ENCODE results near the gene RAD51B.

Gene RAD51B

GRCh38 chr14:68643673-68644072 is 824.1 kb downstream of the RAD51B start:
- no peak for DNase-seq

GRCh38 chr14:68644101-68644500 is 824.5 kb downstream of the RAD51B start:
- no peak for DNase-seq
- in situ Hi-C loops (cut with MboI; ENCODE audit: low pct_unique_long_range_greater_than_20kb, low sequenced_read_pairs) = no loop called here

More at GRCh38 chr14:68643673-68644072, 824.1 kb downstream of the RAD51B start:
- in situ Hi-C loops (cut with MboI; ENCODE audit: low pct_unique_long_range_greater_than_20kb, low sequenced_read_pairs) = no loop called here

GRCh38 chr14:68645371-68645770 is 825.8 kb downstream of the RAD51B start:
- DNase-seq = no peak
- in situ Hi-C loops (cut with MboI; ENCODE audit: low pct_unique_long_range_greater_than_20kb, low sequenced_read_pairs) = no loop called here

- DNase-seq = no peak
- in situ Hi-C loops (cut with MboI; ENCODE audit: low pct_unique_long_range_greater_than_20kb, low sequenced_read_pairs) = no loop called here
These were observed 830.1 kb downstream of the RAD51B start for GRCh38 chr14:68649476-68650189.

- in situ Hi-C loops (cut with MboI; ENCODE audit: low pct_unique_long_range_greater_than_20kb, low sequenced_read_pairs) = no loop called here
- DNase-seq = no peak
These were observed 830.9 kb downstream of the RAD51B start for GRCh38 chr14:68650404-68650994.

GRCh38 chr14:68651075-68651474 is 831.5 kb downstream of the RAD51B start:
- no peak for DNase-seq
- in situ Hi-C loops (cut with MboI; ENCODE audit: low pct_unique_long_range_greater_than_20kb, low sequenced_read_pairs) = no loop called here

GRCh38 chr14:68651652-68652432 is 832.3 kb downstream of the RAD51B start:
- no peak for DNase-seq
- in situ Hi-C loops (cut with MboI; ENCODE audit: low pct_unique_long_range_greater_than_20kb, low sequenced_read_pairs) = no loop called here

GRCh38 chr14:68652433-68652690 is 832.8 kb downstream of the RAD51B start:
- in situ Hi-C loops (cut with MboI; ENCODE audit: low pct_unique_long_range_greater_than_20kb, low sequenced_read_pairs) = no loop called here
- DNase-seq = no peak

- in situ Hi-C loops (cut with MboI; ENCODE audit: low pct_unique_long_range_greater_than_20kb, low sequenced_read_pairs) = no loop called here
- no peak for DNase-seq
These were observed 833.5 kb downstream of the RAD51B start for GRCh38 chr14:68653108-68653507.

GRCh38 chr14:68653804-68654203 is 834.2 kb downstream of the RAD51B start:
- in situ Hi-C loops (cut with MboI; ENCODE audit: low pct_unique_long_range_greater_than_20kb, low sequenced_read_pairs) = no loop called here
- no peak for DNase-seq

GRCh38 chr14:68654471-68654941 is 834.9 kb downstream of the RAD51B start:
- in situ Hi-C loops (cut with MboI; ENCODE audit: low pct_unique_long_range_greater_than_20kb, low sequenced_read_pairs) = no loop called here
- no peak for DNase-seq

GRCh38 chr14:68655021-68655831 is 835.6 kb downstream of the RAD51B start:
- DNase-seq = no peak
- in situ Hi-C loops (cut with MboI; ENCODE audit: low pct_unique_long_range_greater_than_20kb, low sequenced_read_pairs) = no loop called here

GRCh38 chr14:68655911-68656316 is 836.3 kb downstream of the RAD51B start:
- in situ Hi-C loops (cut with MboI; ENCODE audit: low pct_unique_long_range_greater_than_20kb, low sequenced_read_pairs) = no loop called here
- DNase-seq = no peak

GRCh38 chr14:68656452-68656851 is 836.9 kb downstream of the RAD51B start:
- in situ Hi-C loops (cut with MboI; ENCODE audit: low pct_unique_long_range_greater_than_20kb, low sequenced_read_pairs) = no loop called here
- no peak for DNase-seq

GRCh38 chr14:68657300-68658028 is 837.9 kb downstream of the RAD51B start:
- in situ Hi-C loops (cut with MboI; ENCODE audit: low pct_unique_long_range_greater_than_20kb, low sequenced_read_pairs) = no loop called here
- no peak for DNase-seq

- DNase-seq = no peak
- in situ Hi-C loops (cut with MboI; ENCODE audit: low pct_unique_long_range_greater_than_20kb, low sequenced_read_pairs) = no loop called here
These were observed 838.5 kb downstream of the RAD51B start for GRCh38 chr14:68658029-68658509.

GRCh38 chr14:68658943-68659931 is 839.7 kb downstream of the RAD51B start:
- in situ Hi-C loops (cut with MboI; ENCODE audit: low pct_unique_long_range_greater_than_20kb, low sequenced_read_pairs) = no loop called here
- no peak for DNase-seq

- in situ Hi-C loops (cut with MboI; ENCODE audit: low pct_unique_long_range_greater_than_20kb, low sequenced_read_pairs) = no loop called here
- no peak for DNase-seq
These were observed 840.9 kb downstream of the RAD51B start for GRCh38 chr14:68660495-68660894.
